HG03558 (cell line): Measurements from ENCODE around the gene ALDH1A3.

Experiments used
- ATAC-seq: cut with Tn5 transposase; IDR thresholded peaks from one replicate; pipeline ENCODE4 v1.9.1; 2021; ENCODE audit warnings: moderate number of reproducible peaks; ENCODE audit not compliant: unreplicated experiment; ENCODE audit errors: extremely low read depth

ALDH1A3 gene

GRCh38 chr15:100880139-100880896 is 687 bp downstream of the ALDH1A3 start:
- ATAC-seq = no peak

GRCh38 chr15:100880897-100881242 is 1.2 kb downstream of the ALDH1A3 start:
- no peak for ATAC-seq

GRCh38 chr15:100881573-100882336 is 2.1 kb downstream of the ALDH1A3 start:
- no peak for ATAC-seq

GRCh38 chr15:100885116-100885515 is 5.5 kb downstream of the ALDH1A3 start:
- no peak for ATAC-seq

GRCh38 chr15:100885811-100886210 is 6.2 kb downstream of the ALDH1A3 start:
- no peak for ATAC-seq

GRCh38 chr15:100887211-100887913 is 7.7 kb downstream of the ALDH1A3 start:
- no peak for ATAC-seq

GRCh38 chr15:100889385-100890050 is 9.9 kb downstream of the ALDH1A3 start:
- no peak for ATAC-seq

- ATAC-seq = no peak
Measured at GRCh38 chr15:100890051-100890720, 10.6 kb downstream of the ALDH1A3 start.

GRCh38 chr15:100890850-100891249 is 11.2 kb downstream of the ALDH1A3 start:
- ATAC-seq = no peak

GRCh38 chr15:100891307-100892012 is 11.8 kb downstream of the ALDH1A3 start:
- no peak for ATAC-seq

GRCh38 chr15:100892013-100892355 is 12.4 kb downstream of the ALDH1A3 start:
- ATAC-seq = no peak

GRCh38 chr15:100893261-100893963 is 13.8 kb downstream of the ALDH1A3 start:
- ATAC-seq = no peak

- no peak for ATAC-seq
Measured at GRCh38 chr15:100893964-100894295, 14.3 kb downstream of the ALDH1A3 start.

- ATAC-seq = no peak
Measured at GRCh38 chr15:100895721-100896120, 16.1 kb downstream of the ALDH1A3 start.

- ATAC-seq = no peak
Measured at GRCh38 chr15:100897221-100898151, 17.9 kb downstream of the ALDH1A3 start.

GRCh38 chr15:100898152-100898490 is 18.5 kb downstream of the ALDH1A3 start:
- no peak for ATAC-seq

GRCh38 chr15:100898661-100899462 is 19.2 kb downstream of the ALDH1A3 start:
- no peak for ATAC-seq
